HCT116 (cell line): ENCODE data around the gene ETS2.

Experiments
- CEBPB ChIP-seq: IDR thresholded peaks from 2 replicates; pipeline ENCODE4 v1.6.1; 2012; ENCODE audit warnings: low read depth
- CTCF ChIP-seq, 3 experiments: fragments of 200-600 bp in 1 of 3; sonication (generic) in 1 of 3; IDR thresholded peaks in 2 of 3; conservative IDR thresholded peaks in 1 of 3; 2 replicates each; pipeline ENCODE4 v1.5.1; 2012 to 2017; ENCODE audit warnings: low read depth in 2 of 3, low read length in 2 of 3, antibody characterized with exemption in 1 of 3, borderline replicate concordance in 1 of 3, control low read depth in 1 of 3, mild to moderate bottlenecking in 1 of 3, mixed read lengths in 1 of 3, mixed run types in 1 of 3, moderate library complexity in 1 of 3; ENCODE audit not compliant: insufficient read depth in 1 of 3
- EZH2 ChIP-seq: fragments of 200-600 bp; sonication (generic); IDR thresholded peaks from 2 replicates; pipeline ENCODE4 v1.6.1; 2017; ENCODE audit warnings: antibody characterized with exemption, mixed run types
- POLR2A ChIP-seq: IDR thresholded peaks from 2 replicates; pipeline ENCODE4 v1.7.0; 2011; ENCODE audit warnings: borderline replicate concordance; ENCODE audit not compliant: insufficient read depth, insufficient read length; ENCODE audit errors: extremely low read depth
- RAD21 ChIP-seq: IDR thresholded peaks from 2 replicates; pipeline ENCODE4 v1.6.1; 2012; ENCODE audit warnings: low read depth, mild to moderate bottlenecking

DNA sequence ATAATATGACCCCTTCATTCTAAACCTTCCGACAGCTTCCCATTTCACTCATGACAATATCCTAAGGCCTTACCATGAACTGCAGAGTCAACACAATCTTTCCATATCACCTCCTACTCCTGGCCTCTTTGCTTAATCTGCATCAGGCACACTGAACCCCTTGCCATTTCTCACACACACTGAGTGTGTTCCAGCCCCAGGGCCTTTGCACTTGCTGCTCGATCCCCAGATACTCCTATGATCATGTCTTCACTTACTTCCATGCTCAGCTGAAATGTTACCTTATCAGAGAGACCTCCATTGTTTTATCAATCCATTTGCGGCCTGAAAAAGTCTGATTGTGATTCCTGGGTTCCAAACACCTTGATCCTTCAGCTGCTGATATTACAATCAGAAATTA, 47.0 kb downstream of the ETS2 start:
- TF ChIP-seq CTCF (IDR thresholded peaks at IDR 0.05 in 2 of 3, conservative IDR thresholded peaks at IDR 0.05 in 1 of 3; ENCODE audit: borderline replicate concordance in 1 of 3, insufficient read depth in 1 of 3, low read depth in 2 of 3, low read length in 2 of 3) (no peak), EZH2 (no peak), RAD21 (no peak), CEBPB (no peak), POLR2A (no peak)
